ENCODE data around the gene AHRR. TPM values are rescaled to one million over a fixed set of nuclear protein-coding genes. Genes with fewer than 3 reads are reported as not detected.

Gene AHRR
- polyA plus RNA-seq, 2 of the 4 experiments (the other 2 are of a cell fraction) = 1.2 to 1.7 TPM

GRCh38 chr5:406041-406440 is 84.5 kb downstream of the AHRR start:
- no peak for ATAC-seq
- Histone ChIP-seq H3K27ac (no peak overlapping the region), H3K4me3 (no peak overlapping the region), H3K4me1 (no peaks in the 10 kb centered on the region), H3K9me3 (no peaks in the 10 kb centered on the region), H3K4me2 (no peak overlapping the region)
- CTCF ChIA-PET = interaction anchor here (1.0 to 2.0 kb wide), 4 partner anchors 13 to 88 kb away, joined by 3 to 6 read pairs (median 3); no protein-coding TSS in a partner anchor
- POLR2A ChIA-PET = no interaction called here
- DNase-seq (ENCODE audit: low read depth in 1 of 2, low spot score in 1 of 2) = no peak
- no peak for FAIRE-seq
- 86% methylated on average over 9 of the region's 9 CpGs for WGBS (ENCODE audit: missing lambda C conversion rate)
- TF ChIP-seq MAX (IDR thresholded peaks at IDR 0.05) (no peak), TFCP2L1 (CRISPR knock-in tag; IDR thresholded peaks at IDR 0.05) (no peak), CHD2 (IDR thresholded peaks at IDR 0.05; ENCODE audit: low read length, partially characterized antibody) (no peak), KDM5A (IDR thresholded peaks at IDR 0.05) (no peak), HDAC2 (IDR thresholded peaks at IDR 0.05) (no peak), ZNF302 (CRISPR knock-in tag; IDR thresholded peaks at IDR 0.05) (no peak), HEYL (CRISPR knock-in tag; IDR thresholded peaks at IDR 0.05) (no peak), HOXB13 (CRISPR knock-in tag; IDR thresholded peaks at IDR 0.05; ENCODE audit: low read depth) (no peak), HOXB5 (CRISPR knock-in tag; IDR thresholded peaks at IDR 0.05) (no peak)

- DNase-seq (ENCODE audit: low read depth in 1 of 2, low spot score in 1 of 2) (no peak), ATAC-seq (no peak), FAIRE-seq (no peak)
- Histone ChIP-seq H3K4me3 (no peak overlapping the region), H3K4me1 (no peaks in the 10 kb centered on the region), H3K4me2 (no peak overlapping the region), H3K9me3 (no peaks in the 10 kb centered on the region), H3K27ac (no peak overlapping the region)
- TF ChIP-seq RAD21 (conservative IDR thresholded peaks at IDR 0.05 in 1 of 2, IDR thresholded peaks at IDR 0.05 in 1 of 2) (no peak), CTCF (IDR thresholded peaks at IDR 0.05) (no peak), PBX3 (IDR thresholded peaks at IDR 0.05) (no peak), MYC (IDR thresholded peaks at IDR 0.05; ENCODE audit: borderline replicate concordance, low read length) (no peak), ZC3H11A (IDR thresholded peaks at IDR 0.05) (no peak), KDM5A (IDR thresholded peaks at IDR 0.05) (no peak), POLR2A (IDR thresholded peaks at IDR 0.05; ENCODE audit: low read length) (no peak), KDM1A (IDR thresholded peaks at IDR 0.05; ENCODE audit: low read depth) (no peak), TP53 (CRISPR knock-in tag; IDR thresholded peaks at IDR 0.05) (no peak), USF2 (IDR thresholded peaks at IDR 0.05) (no peak), ESRRA (IDR thresholded peaks at IDR 0.05; ENCODE audit: borderline replicate concordance, low read length) (no peak)
- POLR2A ChIA-PET = no interaction called here
- WGBS (ENCODE audit: missing lambda C conversion rate) = 49% methylated on average over 6 of the region's 6 CpGs
- CTCF ChIA-PET = interaction anchor here (2.0 kb wide), 1 partner anchor 24 kb away, joined by 6 read pairs; no protein-coding TSS in a partner anchor
Observed at GRCh38 chr5:407051-407450, 85.5 kb downstream of the AHRR start.

- Histone ChIP-seq H3K4me1 (no peaks in the 10 kb centered on the region), H3K4me2 (no peak overlapping the region), H3K4me3 (no peak overlapping the region), H3K27ac (no peak overlapping the region), H3K9me3 (no peaks in the 10 kb centered on the region)
- WGBS (ENCODE audit: missing lambda C conversion rate) = 87% methylated on average over 8 of the region's 8 CpGs
- ATAC-seq (no peak), DNase-seq (ENCODE audit: low read depth in 1 of 2, low spot score in 1 of 2) (no peak), FAIRE-seq (no peak)
- ChIA-PET CTCF (no interaction called here), POLR2A (no interaction called here)
- TF ChIP-seq ZC3H11A (IDR thresholded peaks at IDR 0.05) = no peak
- TF ChIP-seq RCOR1 (IDR thresholded peaks at IDR 0.05; ENCODE audit: low read depth, low read length) = no peak
- TF ChIP-seq TFCP2L1 (CRISPR knock-in tag; IDR thresholded peaks at IDR 0.05) = no peak
- no peak for TF ChIP-seq POLR2A (IDR thresholded peaks at IDR 0.05; ENCODE audit: low read length)
- TF ChIP-seq REST (IDR thresholded peaks at IDR 0.05) = no peak
- TF ChIP-seq NPAS2 (CRISPR knock-in tag; IDR thresholded peaks at IDR 0.05; ENCODE audit: borderline replicate concordance) = no peak
- TF ChIP-seq E2F6 (IDR thresholded peaks at IDR 0.05; ENCODE audit: borderline replicate concordance, low read depth) = no peak
- TF ChIP-seq ZSCAN20 (CRISPR knock-in tag; IDR thresholded peaks at IDR 0.05) = no peak
- no peak for TF ChIP-seq RARB (CRISPR knock-in tag; IDR thresholded peaks at IDR 0.05)
- no peak for TF ChIP-seq ZFP36 (IDR thresholded peaks at IDR 0.05; ENCODE audit: borderline replicate concordance, partially characterized antibody)
- TF ChIP-seq CHD2 (IDR thresholded peaks at IDR 0.05; ENCODE audit: low read length, partially characterized antibody) = no peak
- TF ChIP-seq MAZ (IDR thresholded peaks at IDR 0.05; ENCODE audit: borderline replicate concordance, low read depth, low read length) = no peak
- no peak for TF ChIP-seq TP53 (CRISPR knock-in tag; IDR thresholded peaks at IDR 0.05)
Observed at GRCh38 chr5:407801-408268, 86.3 kb downstream of the AHRR start.
